OCI-LY3 (cell line): ENCODE results near the gene MRPL2.

Source experiments
- H2AFZ ChIP-seq: fragments of 200-600, 300-600 bp; shearing (Covaris generic); 2 replicates; pipeline ENCODE4 v1.6.0; 2014; ENCODE audit warnings: antibody characterized with exemption, low read depth, low read length
- H3K27ac ChIP-seq: fragments of 200-600, 300-600 bp; sonication (generic); 2 replicates; pipeline ENCODE4 v1.5.1; 2014; ENCODE audit warnings: mild to moderate bottlenecking, low read length, moderate library complexity, mixed read lengths
- H3K27me3 ChIP-seq: fragments of 200-600, 300-600 bp; sonication (generic); 2 replicates; pipeline ENCODE4 v1.6.1; 2014; ENCODE audit warnings: low read depth, low read length, mixed read lengths
- H3K36me3 ChIP-seq: fragments of 200-600, 300-600 bp; sonication (generic); replicated peaks from 2 replicates; pipeline ENCODE3; 2014; ENCODE audit warnings: low read depth, low read length, mixed read lengths
- H3K4me1 ChIP-seq: fragments of 300-600, 200-600 bp; sonication (generic); 2 replicates; pipeline ENCODE4 v1.6.1; 2014; ENCODE audit warnings: low read length, mixed read lengths
- H3K4me2 ChIP-seq: fragments of 200-600, 300-600 bp; sonication (generic); 2 replicates; pipeline ENCODE4 v1.6.1; 2014; ENCODE audit warnings: low read length, mixed read lengths
- H3K4me3 ChIP-seq: fragments of 300-600, 200-600 bp; sonication (generic); 2 replicates; pipeline ENCODE4 v1.5.1; 2014; ENCODE audit warnings: antibody characterized with exemption, mild to moderate bottlenecking, low read length, moderate library complexity
- H3K79me2 ChIP-seq: fragments of 300-600, 200-600 bp; shearing (Covaris generic); 2 replicates; pipeline ENCODE4 v1.6.1; 2014; ENCODE audit warnings: mild to moderate bottlenecking, low read length, mixed read lengths
- H3K9ac ChIP-seq: fragments of 300-600, 200-600 bp; shearing (Covaris generic); 2 replicates; pipeline ENCODE4 v1.6.0; 2014; ENCODE audit warnings: mild to moderate bottlenecking, low read length, moderate library complexity
- H3K9me3 ChIP-seq: fragments of 200-600, 300-600 bp; shearing (Covaris generic); 2 replicates; pipeline ENCODE4 v1.6.1; 2014; ENCODE audit warnings: low read length, mixed read lengths; ENCODE audit not compliant: insufficient read depth
- H4K20me1 ChIP-seq: fragments of 200-600, 300-600 bp; sonication (generic); 2 replicates; pipeline ENCODE4 v1.6.1; 2016; ENCODE audit warnings: low read length, mixed read lengths; ENCODE audit not compliant: insufficient read depth
- CTCF ChIP-seq: fragments of 200-600, 300-600 bp; sonication (generic); IDR thresholded peaks from 2 replicates; pipeline ENCODE4 v1.5.1; 2014; ENCODE audit warnings: antibody characterized with exemption, low read length, low read depth
- EZH2phosphoT487 ChIP-seq: fragments of 200-600 bp; shearing (Covaris generic); IDR thresholded peaks from 2 replicates; pipeline ENCODE4 v1.6.1; 2018; ENCODE audit warnings: antibody characterized with exemption, mixed run types, low read depth

Gene MRPL2

GRCh38 chr6:43059168-43060033 lies at the start of gene MRPL2, which contains the start of gene KLC4:
MRPL2 (minus strand) TSS chr6:43059434; CDS start chr6:43059381, 53 bp downstream.
KLC4 (plus strand) TSS chr6:43059631; CDS start chr6:43061336, 1,705 bp downstream.
- Histone ChIP-seq H3K4me3 (peak within 1 kb of the TSS; percentile 76), H3K9ac (peak within 1 kb of the TSS; percentile 72), H3K4me1 (peaks cover 13% of the 10 kb centered on the region), H3K4me2 (peak within 1 kb of the TSS; percentile 96), H2AFZ (peak within 1 kb of the TSS; percentile 96), H4K20me1 (no peaks in the 10 kb centered on the region), H3K27ac (peak within 1 kb of the TSS; percentile 49), H3K36me3 (peaks cover 16% of the 10 kb centered on the region), H3K9me3 (no peaks in the 10 kb centered on the region), H3K79me2 (peaks cover 18% of the 10 kb centered on the region), H3K27me3 (no peaks in the 10 kb centered on the region)
- no peak for TF ChIP-seq CTCF
- TF ChIP-seq EZH2phosphoT487, result no peak

- Histone ChIP-seq H3K4me1 (no peaks in the 10 kb centered on the region), H3K27ac (no peak overlapping the region), H3K4me2 (no peak overlapping the region), H3K4me3 (no peak overlapping the region), H3K79me2 (no peaks in the 10 kb centered on the region), H3K36me3 (no peaks in the 10 kb centered on the region), H3K27me3 (peaks cover 21% of the 10 kb centered on the region), H2AFZ (no peak overlapping the region), H3K9me3 (no peaks in the 10 kb centered on the region), H4K20me1 (no peaks in the 10 kb centered on the region), H3K9ac (no peak overlapping the region)
- TF ChIP-seq EZH2phosphoT487 (no peak), CTCF (no peak)
Measured at GRCh38 chr6:43107344-43108062, 48.3 kb upstream of the MRPL2 start.

GRCh38 chr6:43105538-43106222 lies 46.4 kb upstream of the MRPL2 start:
- no peaks in the 10 kb centered on the region for H3K36me3 ChIP-seq
- no peak overlapping the region for H3K27ac ChIP-seq
- no peak overlapping the region for H3K4me2 ChIP-seq
- no peak overlapping the region for H3K4me3 ChIP-seq
- H4K20me1 ChIP-seq, result no peaks in the 10 kb centered on the region
- no peaks in the 10 kb centered on the region for H3K9me3 ChIP-seq
- no peaks in the 10 kb centered on the region for H3K4me1 ChIP-seq
- no peak overlapping the region for H2AFZ ChIP-seq
- TF ChIP-seq CTCF (no peak), EZH2phosphoT487 (no peak)
- no peak overlapping the region for H3K9ac ChIP-seq
- H3K79me2 ChIP-seq, result no peaks in the 10 kb centered on the region
- H3K27me3 ChIP-seq, result peaks cover 25% of the 10 kb centered on the region
